ENCODE results near the gene RASSF4.
A peak's percentile ranks its signal among the peaks of the same experiment; 100 is the strongest.
"Not testable (repeated sequence)": the region's sequence is repeated elsewhere in the genome, so short reads cannot be mapped to it uniquely, and the experiment has no call there.

RASSF4 gene

DNA sequence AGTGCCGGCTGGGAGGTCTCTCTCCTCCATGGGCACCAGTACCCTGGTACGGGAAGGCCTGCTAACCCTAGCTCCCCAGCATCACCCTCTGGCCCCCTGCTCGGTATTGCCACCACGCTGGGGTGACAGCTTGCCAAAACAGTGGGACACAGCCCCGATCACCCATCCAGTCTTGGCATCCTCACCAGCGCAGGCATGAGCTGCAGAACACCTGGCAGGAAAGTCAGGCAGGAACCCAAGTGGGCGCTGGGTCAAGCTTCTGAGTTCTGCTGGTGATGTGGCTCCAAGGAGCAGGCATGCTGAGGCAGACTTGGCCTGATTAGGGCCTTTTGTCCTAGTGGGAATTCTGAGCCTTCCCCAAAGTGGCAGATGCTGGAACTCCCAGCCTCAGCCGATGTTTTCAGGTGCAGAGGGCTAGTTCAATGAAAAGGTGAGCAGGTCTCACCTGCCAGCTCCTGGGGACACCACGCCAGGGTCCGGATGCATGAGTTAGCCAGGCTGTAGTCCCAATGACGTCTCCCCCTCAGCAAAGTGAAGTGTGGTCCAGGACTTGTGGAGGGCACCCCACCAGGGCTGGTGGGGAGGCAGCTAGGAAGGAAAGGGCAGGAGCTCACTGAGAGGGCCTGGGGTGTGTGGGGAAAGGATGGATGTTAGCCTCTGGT is 32.6 kb downstream of the RASSF4 start:
- no peak for DNase-seq

DNA sequence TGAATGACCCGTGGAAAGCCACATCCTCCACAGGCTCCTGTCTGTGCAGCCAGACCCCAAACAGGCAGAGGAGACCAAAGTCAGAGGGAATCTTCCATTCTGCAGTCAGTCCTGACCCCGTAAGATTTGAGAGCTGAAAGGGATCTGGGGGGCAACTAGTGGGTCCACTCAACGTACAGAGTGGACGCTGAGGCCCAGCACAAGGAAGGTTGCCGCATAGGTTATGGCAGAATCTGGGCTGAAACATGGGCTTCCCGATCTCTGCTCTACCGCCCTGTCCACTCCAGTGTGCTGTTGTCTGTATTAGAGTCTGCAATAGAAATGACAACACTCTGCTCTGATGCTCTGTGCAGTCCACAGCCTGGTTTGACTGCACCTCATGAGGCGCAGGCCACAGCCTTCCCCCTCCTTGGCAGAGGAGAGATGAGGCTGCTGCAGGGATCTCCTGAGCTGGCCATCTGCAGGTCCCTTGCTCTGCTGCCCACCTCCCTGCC is 33.2 kb downstream of the RASSF4 start:
- no peak for DNase-seq

- no peak for DNase-seq
Observed at GRCh38 chr10:44993226-44993921, 33.8 kb downstream of the RASSF4 start.

DNA sequence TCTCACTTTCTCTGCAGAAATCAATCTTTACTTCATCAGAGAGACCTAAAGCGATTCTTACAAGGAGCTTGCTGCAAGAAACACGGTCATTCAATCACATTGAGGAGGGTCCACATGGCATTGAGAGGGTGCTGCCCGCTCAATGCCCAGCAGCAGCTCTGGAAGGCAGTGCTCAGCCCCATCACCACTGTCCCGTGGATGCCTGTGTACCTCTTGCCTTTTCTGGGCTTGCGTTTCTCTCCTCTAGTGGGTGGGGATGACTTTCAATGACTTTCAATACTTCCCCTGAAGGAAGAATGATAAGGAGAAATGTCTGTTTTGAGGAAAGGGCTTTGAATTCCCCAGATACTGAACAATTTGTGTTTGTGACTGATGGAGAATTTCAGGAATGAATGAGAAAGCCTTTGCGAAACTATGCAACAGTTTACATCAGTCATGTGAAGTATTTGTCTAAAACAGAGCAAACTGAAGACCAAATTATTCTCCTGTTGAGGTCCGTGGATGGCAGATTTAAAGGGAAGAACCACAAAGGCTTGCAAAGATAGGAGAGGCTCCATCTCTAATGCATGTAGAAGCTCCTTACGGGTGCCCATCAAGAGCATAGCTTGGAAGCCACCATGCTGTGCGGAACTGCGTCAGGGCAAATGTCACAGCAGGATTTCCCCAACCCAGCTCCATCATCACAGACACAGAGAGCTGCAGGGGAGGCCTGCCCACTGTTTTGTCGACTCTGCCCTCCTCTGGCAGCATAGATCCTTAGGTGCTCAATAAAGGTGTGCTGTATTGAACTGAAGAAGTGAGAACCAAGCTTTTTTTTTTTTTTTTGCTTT is 34.5 kb downstream of the RASSF4 start:
- no peak for DNase-seq

DNA sequence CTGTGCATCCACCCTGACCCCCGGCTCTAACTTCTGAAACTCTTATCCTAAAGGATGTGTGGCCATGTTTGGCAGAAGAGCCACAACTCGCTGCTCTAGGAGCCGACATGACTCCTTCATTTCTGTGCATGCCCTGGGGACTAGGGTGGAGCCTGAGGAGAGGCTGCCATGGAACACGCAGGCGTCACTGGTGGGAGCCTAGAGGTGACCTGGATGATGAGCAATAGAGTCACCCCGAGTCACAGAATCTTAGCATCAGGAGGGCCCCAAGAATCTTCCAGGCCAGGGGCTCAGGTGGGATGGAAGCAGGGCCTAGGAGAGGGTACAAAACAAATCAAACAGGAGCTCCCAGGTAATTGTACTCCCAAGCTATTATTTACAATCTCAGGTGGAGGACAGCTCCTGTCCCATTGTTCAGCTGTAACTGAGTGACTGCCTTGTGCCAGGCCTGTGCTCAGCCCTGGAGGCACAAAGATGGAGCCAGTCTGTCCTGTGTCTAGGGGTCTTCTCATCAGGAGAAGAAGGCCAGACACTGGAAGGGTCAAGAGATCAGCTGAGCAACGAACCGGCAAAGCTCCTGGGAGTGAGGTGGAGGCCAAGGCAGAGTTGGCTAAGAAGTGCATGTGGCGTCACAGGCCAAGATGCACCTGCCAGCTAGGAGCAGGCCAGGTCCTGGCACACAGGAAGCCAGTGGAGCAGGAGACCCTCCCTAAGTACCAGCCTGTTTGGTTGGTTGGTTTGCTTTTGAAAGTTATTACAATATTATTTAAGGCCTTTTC is 35.3 kb downstream of the RASSF4 start:
- DNase-seq = no peak

GRCh38 chr10:44995581-44995913 is 35.9 kb downstream of the RASSF4 start:
- peak; percentile 16 for DNase-seq

- no peak for DNase-seq
Observed at GRCh38 chr10:44995914-44996669, 36.5 kb downstream of the RASSF4 start.

GRCh38 chr10:44997105-44997748 is 37.6 kb downstream of the RASSF4 start:
- no peak for DNase-seq

- DNase-seq = no peak
Observed at GRCh38 chr10:44998146-44998631, 38.6 kb downstream of the RASSF4 start.

GRCh38 chr10:45000138-45000751 is 40.6 kb downstream of the RASSF4 start:
- no peak for DNase-seq

GRCh38 chr10:45000752-45001380 is 41.3 kb downstream of the RASSF4 start, which contains the start of gene ZNF22:
TSS of gene ZNF22 (plus strand) at chr10:45000923. CDS start at chr10:45003369, 2,446 bp downstream.
- DNase-seq = peak; percentile 79

DNA sequence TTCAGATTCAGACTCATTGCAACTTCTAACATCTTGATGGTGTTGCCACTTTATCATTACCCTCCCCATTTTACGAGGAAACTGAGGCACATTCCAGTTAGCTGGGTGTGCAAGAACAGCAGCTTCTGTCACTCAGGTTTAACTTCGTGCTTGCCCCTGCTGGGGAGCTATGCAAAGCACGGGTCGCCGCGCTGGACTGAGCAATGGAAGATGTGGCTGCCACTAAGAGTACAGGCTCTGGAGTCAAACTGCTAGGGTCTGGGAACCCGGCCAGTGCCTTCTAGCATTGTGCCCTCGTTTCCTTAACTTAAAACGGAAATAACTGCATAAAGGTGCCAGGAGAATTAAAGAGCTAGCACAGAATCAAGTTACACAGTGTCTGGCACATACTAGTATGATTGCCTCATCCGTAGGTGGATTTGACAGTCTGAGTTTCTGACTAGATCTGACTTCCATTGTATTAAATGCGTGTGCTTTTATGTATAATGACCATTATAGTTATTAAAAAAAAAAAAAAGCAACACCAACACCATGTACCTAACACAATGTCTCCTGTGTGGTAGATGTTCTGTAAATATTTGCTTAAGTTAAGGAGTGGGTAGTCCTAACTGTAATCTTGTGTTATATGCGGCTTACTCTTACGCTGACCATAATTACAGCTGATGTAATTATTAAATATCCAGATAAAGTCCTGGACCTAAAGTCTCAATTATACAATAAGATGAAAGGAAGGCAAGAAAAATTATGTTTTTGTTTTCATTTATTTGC is 42.0 kb downstream of the RASSF4 start:
- DNase-seq = peak; percentile 49

GRCh38 chr10:45003432-45004000 is 43.9 kb downstream of the RASSF4 start:
- no peak for DNase-seq

DNA sequence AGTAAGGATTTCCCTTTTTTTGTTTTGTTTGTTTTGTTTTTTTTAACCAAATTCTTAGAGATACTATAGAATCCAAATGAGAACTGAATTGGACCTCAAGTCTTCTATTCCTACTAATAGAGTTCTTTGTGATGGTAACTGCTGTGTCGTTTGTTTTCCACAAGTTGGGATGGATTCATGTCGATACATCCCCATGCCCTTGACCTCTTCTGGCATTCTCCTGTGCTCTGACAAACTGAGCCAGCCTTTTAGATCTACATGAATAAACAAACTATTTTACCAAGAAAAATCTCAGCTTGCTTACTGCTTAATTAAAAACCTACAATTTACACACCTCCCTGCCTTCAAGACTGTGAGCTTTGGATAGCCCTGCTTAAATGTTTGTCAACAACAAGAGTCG is 45.1 kb downstream of the RASSF4 start:
- DNase-seq = no peak

DNA sequence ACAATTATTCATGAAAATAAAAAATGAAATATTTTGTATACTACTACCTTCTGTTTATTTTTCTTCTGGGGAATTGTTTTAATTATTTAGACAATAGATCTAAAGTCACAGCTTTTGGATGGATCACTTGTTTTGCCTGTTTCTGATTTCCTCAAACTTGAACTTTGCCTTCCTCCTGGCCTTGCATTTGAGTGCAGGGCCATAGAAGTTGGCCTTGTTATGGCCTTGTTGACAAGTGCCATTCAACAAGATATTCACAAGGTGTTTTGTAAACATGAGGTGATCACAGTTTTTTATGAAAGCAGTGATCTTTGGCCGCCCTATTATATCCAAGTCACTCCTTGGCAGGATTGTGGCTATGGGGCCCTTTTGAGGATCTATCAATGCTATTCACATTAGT is 45.7 kb downstream of the RASSF4 start:
- no peak for DNase-seq

GRCh38 chr10:45006276-45007030 is 46.9 kb downstream of the RASSF4 start:
- no peak for DNase-seq

GRCh38 chr10:45008524-45009161 is 49.0 kb downstream of the RASSF4 start:
- peak; percentile 71 for DNase-seq

DNA sequence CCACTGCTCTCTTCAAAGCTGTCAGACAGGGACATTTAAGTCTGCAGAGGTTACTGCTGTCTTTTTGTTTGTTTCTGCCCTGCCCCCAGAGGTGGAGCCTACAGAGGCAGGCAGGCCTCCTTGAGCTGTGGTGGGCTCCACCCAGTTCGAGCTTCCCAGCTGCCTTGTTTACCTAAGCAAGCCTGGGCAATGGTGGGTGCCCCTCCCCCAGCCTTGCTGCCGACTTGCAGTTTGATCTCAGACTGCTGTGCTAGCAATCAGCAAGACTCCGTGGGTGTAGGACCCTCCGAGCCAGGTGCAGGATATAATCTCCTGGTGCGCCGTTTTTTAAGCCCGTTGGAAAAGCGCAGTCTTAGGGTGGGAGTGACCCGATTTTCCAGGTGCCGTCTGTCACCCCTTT is 55.0 kb downstream of the RASSF4 start:
- not testable (repeated sequence) for DNase-seq

Data from CD4-positive, alpha-beta T cell treated with Interleukin-12 subunit alpha and Interleukin-12 subunit beta, for 1 hour (primary cell).